ENCODE measurements around the gene ZNF862. TPM values are rescaled to one million over a fixed set of nuclear protein-coding genes. Genes with fewer than 3 reads are reported as not detected.

ZNF862 gene
- total and polyA plus RNA-seq, 8 donors, result 8.3 to 20.1 (median 14.1) TPM

- WGBS, 2 donors, result 59 to 77% methylated on average over 14 of the region's 14 CpGs
- TF ChIP-seq CTCF (IDR thresholded peaks at IDR 0.05), result no peak
- DNase-seq (peak in 2 of 6 donors; percentile 13 to 43), ATAC-seq (no peak), FAIRE-seq (no peak)
- Histone ChIP-seq H3K9me3 (no peaks in the 10 kb centered on the region), H3K27ac (peak overlapping the region; percentile 22 to 82 (median 31)), H3K4me1 (peaks cover 14 to 35% (median 28%) of the 10 kb centered on the region in 3 donors), H3K36me3 (no peaks in the 10 kb centered on the region), H3K27me3 (no peaks in the 10 kb centered on the region), H3K4me3 (no peak overlapping the region)
- intact Hi-C loops (cut with DNase I), result no loop called here
Observed at GRCh38 chr7:149880638-149881311, 42.6 kb downstream of the ZNF862 start.

GRCh38 chr7:149881328-149882247 is 43.4 kb downstream of the ZNF862 start:
- DNase-seq (peak in 2 of 6 donors; percentile 9 to 56), ATAC-seq (no peak), FAIRE-seq (no peak)
- Histone ChIP-seq H3K9me3 (no peaks in the 10 kb centered on the region), H3K4me1 (peaks cover 14 to 43% (median 36%) of the 10 kb centered on the region in 3 donors), H3K4me3 (no peak overlapping the region), H3K27me3 (no peaks in the 10 kb centered on the region), H3K36me3 (no peaks in the 10 kb centered on the region), H3K27ac (peak overlapping the region; percentile 26 to 82 (median 75))
- no peak for TF ChIP-seq CTCF (IDR thresholded peaks at IDR 0.05)
- 80 to 81% methylated on average over 19 of the region's 19 CpGs for WGBS, 2 donors
- intact Hi-C loops (cut with DNase I), result no loop called here

GRCh38 chr7:149882248-149883047 is 44.3 kb downstream of the ZNF862 start:
- ATAC-seq, result peak; percentile 1 to 38 (median 16)
- peak overlapping the region; percentile 48 to 82 (median 75) for H3K27ac ChIP-seq
- TF ChIP-seq CTCF (IDR thresholded peaks at IDR 0.05), result no peak
- FAIRE-seq, result no peak
- intact Hi-C loops (cut with DNase I), result no loop called here
- no peaks in the 10 kb centered on the region for H3K27me3 ChIP-seq
- no peaks in the 10 kb centered on the region for H3K36me3 ChIP-seq
- peak in 3 of 6 donors; percentile 16 to 39 (median 31) for DNase-seq
- no peaks in the 10 kb centered on the region for H3K9me3 ChIP-seq
- 61 to 66% methylated on average over 11 of the region's 11 CpGs for WGBS, 2 donors
- H3K4me3 ChIP-seq, result no peak overlapping the region
- H3K4me1 ChIP-seq, result peaks cover 14 to 46% (median 36%) of the 10 kb centered on the region in 3 donors

GRCh38 chr7:149883048-149883438 is 44.9 kb downstream of the ZNF862 start:
- H3K27ac ChIP-seq, result peak overlapping the region; percentile 48 to 82 (median 75)
- H3K4me1 ChIP-seq, result peaks cover 14 to 46% (median 36%) of the 10 kb centered on the region in 3 donors
- intact Hi-C loops (cut with DNase I), result no loop called here
- DNase-seq (no peak), FAIRE-seq (no peak), ATAC-seq (no peak)
- no peak for TF ChIP-seq CTCF (IDR thresholded peaks at IDR 0.05)
- no peaks in the 10 kb centered on the region for H3K36me3 ChIP-seq
- 40 to 42% methylated on average over 8 of the region's 8 CpGs for WGBS, 2 donors
- no peak overlapping the region for H3K4me3 ChIP-seq
- no peaks in the 10 kb centered on the region for H3K9me3 ChIP-seq
- H3K27me3 ChIP-seq, result no peaks in the 10 kb centered on the region
